Lung (tissue), 12 donors: ENCODE measurements around the gene MLF1. TPM values are rescaled to one million over a fixed set of nuclear protein-coding genes. Genes with fewer than 3 reads are reported as not detected.
"Not testable (repeated sequence)": the region's sequence is repeated elsewhere in the genome, so short reads cannot be mapped to it uniquely, and the experiment has no call there.

Experiments used
- ATAC-seq: fragments of 200-7000 bp; cut with Tn5 transposase; one replicate; pipeline ENCODE4 v1.9.1; 2020; ENCODE audit warnings: moderate number of reproducible peaks; ENCODE audit not compliant: insufficient read depth, low FRiP score
- DNase-seq, 3 donors: peaks; one replicate each; pipeline ENCODE4 v3.0.0-alpha.2; 2013 to 2017
- H3K27ac ChIP-seq, 2 donors: one replicate each; pipeline ENCODE4 v1.5.1; 2013; ENCODE audit warnings: mild to moderate bottlenecking in 2 of 2, moderate library complexity in 2 of 2, control low read depth in 1 of 2, inconsistent platforms in 1 of 2, low read depth in 1 of 2, low read length in 1 of 2
- H3K27me3 ChIP-seq, 3 donors: one replicate each; pipeline ENCODE4 v1.5.1; 2013; ENCODE audit warnings: low read length in 2 of 3; ENCODE audit not compliant: control insufficient read depth in 3 of 3, insufficient read depth in 3 of 3
- H3K36me3 ChIP-seq, 4 donors: one replicate each; pipeline ENCODE4 v1.5.1; 2013; ENCODE audit warnings: low read length in 4 of 4, mild to moderate bottlenecking in 1 of 4, moderate library complexity in 1 of 4; ENCODE audit not compliant: control insufficient read depth in 4 of 4, insufficient read depth in 4 of 4
- H3K4me1 ChIP-seq, 5 donors: one replicate each; pipeline ENCODE4 v1.5.1; 2013; ENCODE audit warnings: low read length in 5 of 5, mild to moderate bottlenecking in 2 of 5, moderate library complexity in 1 of 5; ENCODE audit not compliant: control insufficient read depth in 5 of 5, insufficient read depth in 5 of 5
- H3K4me3 ChIP-seq: one replicate; pipeline ENCODE4 v1.5.1; 2013; ENCODE audit warnings: mild to moderate bottlenecking, control low read depth, moderate library complexity
- H3K9ac ChIP-seq, 2 donors: one replicate each; pipeline ENCODE4 v1.5.1; 2013; ENCODE audit warnings: low read length in 2 of 2, control low read depth in 1 of 2; ENCODE audit not compliant: insufficient read depth in 1 of 2
- H3K9me3 ChIP-seq, 4 donors: one replicate each; pipeline ENCODE4 v1.5.1; 2013; ENCODE audit warnings: low read length in 3 of 4, mild to moderate bottlenecking in 1 of 4, moderate library complexity in 1 of 4; ENCODE audit not compliant: control insufficient read depth in 4 of 4, insufficient read depth in 3 of 4
- WGBS, 2 donors: extraction: QIAGEN DNeasy Blood & Tissue Kit; methylation state at CpG; one replicate each; pipeline ENCODE4 v1.1.7; 2013; 5-methylcytosine and 5-hydroxymethylcytosine counted together
- polyA plus RNA-seq, 2 donors: library from polyadenylated mRNA; stranded (reverse); fragments of 200-250 nt; gene quantifications; one replicate each; pipeline ENCODE4 v1.2.1, GENCODE V29; 2013
- total RNA-seq, 2 donors: library from RNA; depleted of rRNA in 1 of 2; stranded (reverse); fragments of >200 nt in 1 of 2; gene quantifications; one replicate each; pipeline ENCODE4 v1.2.1, GENCODE V29; 2014 to 2021
- TF ChIP-seq, protein P1 (sequence below): IDR thresholded peaks from 2 replicates; pipeline ENCODE4 v1.5.1; 2012; ENCODE audit warnings: mild to moderate bottlenecking; ENCODE audit errors: control extremely low read depth, extremely low read depth
- donor health status: control.
- donor health status: control.
- donor health status: Bipolar disorder and iron deficiency.
- donor health status: healthy.
- donor health status: DM: yes; HTN: yes; CAD: no.

The MLF1 gene
- total and polyA plus RNA-seq, 4 donors = 12.7 to 35.3 (median 26.0) TPM

DNA sequence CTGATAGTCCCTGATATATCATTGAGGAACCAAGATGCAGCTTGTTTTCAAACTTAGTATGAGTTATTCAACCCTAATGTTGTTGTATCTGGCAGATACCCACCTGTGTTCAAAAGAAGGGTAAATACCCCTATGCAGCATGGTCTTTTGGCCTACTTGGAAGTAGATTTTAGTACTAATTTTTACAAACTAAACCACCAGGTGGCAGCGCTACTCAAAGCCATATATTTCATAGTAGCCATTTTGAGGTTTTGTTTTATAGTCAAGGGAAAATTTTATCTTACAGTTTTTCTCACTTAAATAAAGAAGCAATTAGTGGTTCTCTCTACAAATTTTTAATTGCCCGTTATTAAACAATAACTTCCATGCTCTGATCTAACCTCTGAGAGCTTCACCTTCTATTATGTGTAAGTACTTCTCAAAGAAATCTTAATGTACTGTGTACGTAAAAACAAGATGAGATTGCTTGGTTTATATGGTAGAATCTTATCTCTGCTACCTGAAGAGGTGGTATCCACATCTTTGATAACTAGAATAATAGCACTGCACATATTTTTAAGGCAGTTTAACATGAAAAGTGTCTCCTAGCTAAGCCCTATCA lies 31.5 kb upstream of the MLF1 start:
- H3K27ac ChIP-seq = no peak overlapping the region
- H3K9ac ChIP-seq = no peak overlapping the region
- no peak overlapping the region for H3K4me3 ChIP-seq
- H3K4me1 ChIP-seq = no peaks in the 10 kb centered on the region
- no peaks in the 10 kb centered on the region for H3K27me3 ChIP-seq
- TF ChIP-seq, protein P1, sequence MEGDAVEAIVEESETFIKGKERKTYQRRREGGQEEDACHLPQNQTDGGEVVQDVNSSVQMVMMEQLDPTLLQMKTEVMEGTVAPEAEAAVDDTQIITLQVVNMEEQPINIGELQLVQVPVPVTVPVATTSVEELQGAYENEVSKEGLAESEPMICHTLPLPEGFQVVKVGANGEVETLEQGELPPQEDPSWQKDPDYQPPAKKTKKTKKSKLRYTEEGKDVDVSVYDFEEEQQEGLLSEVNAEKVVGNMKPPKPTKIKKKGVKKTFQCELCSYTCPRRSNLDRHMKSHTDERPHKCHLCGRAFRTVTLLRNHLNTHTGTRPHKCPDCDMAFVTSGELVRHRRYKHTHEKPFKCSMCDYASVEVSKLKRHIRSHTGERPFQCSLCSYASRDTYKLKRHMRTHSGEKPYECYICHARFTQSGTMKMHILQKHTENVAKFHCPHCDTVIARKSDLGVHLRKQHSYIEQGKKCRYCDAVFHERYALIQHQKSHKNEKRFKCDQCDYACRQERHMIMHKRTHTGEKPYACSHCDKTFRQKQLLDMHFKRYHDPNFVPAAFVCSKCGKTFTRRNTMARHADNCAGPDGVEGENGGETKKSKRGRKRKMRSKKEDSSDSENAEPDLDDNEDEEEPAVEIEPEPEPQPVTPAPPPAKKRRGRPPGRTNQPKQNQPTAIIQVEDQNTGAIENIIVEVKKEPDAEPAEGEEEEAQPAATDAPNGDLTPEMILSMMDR = no peak
- DNase-seq = peak; percentile 32 to 78 (median 71)
- no peaks in the 10 kb centered on the region for H3K9me3 ChIP-seq
- ATAC-seq = no peak
- 78 to 84% methylated on average over 3 of the region's 3 CpGs for WGBS, 2 donors
- peaks cover 0 to 2% (median 0%) of the 10 kb centered on the region in 4 donors for H3K36me3 ChIP-seq

DNA sequence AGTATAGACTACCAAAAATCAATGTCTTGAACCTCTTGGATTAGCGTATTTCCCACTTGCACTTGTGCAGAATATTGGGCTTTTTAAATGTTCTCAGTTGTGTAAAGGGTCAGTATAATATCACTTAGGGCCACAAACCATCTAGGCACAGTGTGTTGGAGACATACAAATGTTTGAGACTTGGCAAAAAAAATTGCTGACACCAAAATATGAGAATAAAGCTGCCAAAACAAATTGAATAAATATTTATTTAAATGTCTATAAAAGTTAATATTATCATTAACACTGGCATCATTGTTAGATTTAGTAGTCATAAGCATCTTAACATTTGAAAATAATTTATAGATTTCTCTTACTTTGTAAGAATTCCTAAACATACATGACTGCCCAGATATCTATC lies 30.9 kb upstream of the MLF1 start:
- Histone ChIP-seq H3K36me3 (peaks cover 0 to 2% (median 0%) of the 10 kb centered on the region in 4 donors), H3K4me1 (no peaks in the 10 kb centered on the region), H3K9me3 (no peaks in the 10 kb centered on the region), H3K27me3 (no peaks in the 10 kb centered on the region), H3K9ac (no peak overlapping the region), H3K27ac (no peak overlapping the region), H3K4me3 (no peak overlapping the region)
- ATAC-seq (no peak), DNase-seq (no peak)
- TF ChIP-seq, protein P1 = no peak
- 99 to 100% methylated on average over 1 of the region's 1 CpG for WGBS, 2 donors

DNA sequence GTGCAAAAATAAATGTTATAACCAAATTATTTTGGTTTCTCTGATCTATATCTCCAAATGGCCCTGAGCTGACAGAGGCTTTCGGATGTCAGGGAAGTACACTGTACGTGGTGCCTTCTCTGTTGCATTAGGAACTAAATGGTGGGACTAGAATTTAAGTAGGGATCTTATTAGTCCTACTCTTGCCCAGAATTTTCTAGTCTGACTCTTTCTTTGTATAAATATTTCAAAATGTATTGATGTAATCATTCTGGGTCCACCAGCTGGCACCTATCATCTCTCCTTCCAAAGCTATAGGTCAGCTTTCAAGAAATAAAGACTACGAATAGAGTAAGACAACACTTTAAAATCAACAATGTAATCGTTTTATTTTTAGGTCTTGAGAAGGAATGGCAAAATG lies 22.3 kb upstream of the MLF1 start:
- H3K27me3 ChIP-seq = no peaks in the 10 kb centered on the region
- H3K27ac ChIP-seq = no peak overlapping the region
- TF ChIP-seq, protein P1 = no peak
- WGBS, 2 donors = 85 to 91% methylated on average over 4 of the region's 4 CpGs
- no peak overlapping the region for H3K4me3 ChIP-seq
- ATAC-seq = no peak
- H3K4me1 ChIP-seq = peaks cover 0 to 15% (median 0%) of the 10 kb centered on the region in 5 donors
- H3K9ac ChIP-seq = no peak overlapping the region
- peaks cover 0 to 2% (median 0%) of the 10 kb centered on the region in 4 donors for H3K9me3 ChIP-seq
- peaks cover 0 to 1% (median 0%) of the 10 kb centered on the region in 4 donors for H3K36me3 ChIP-seq
- peak; percentile 30 to 82 (median 73) for DNase-seq

DNA sequence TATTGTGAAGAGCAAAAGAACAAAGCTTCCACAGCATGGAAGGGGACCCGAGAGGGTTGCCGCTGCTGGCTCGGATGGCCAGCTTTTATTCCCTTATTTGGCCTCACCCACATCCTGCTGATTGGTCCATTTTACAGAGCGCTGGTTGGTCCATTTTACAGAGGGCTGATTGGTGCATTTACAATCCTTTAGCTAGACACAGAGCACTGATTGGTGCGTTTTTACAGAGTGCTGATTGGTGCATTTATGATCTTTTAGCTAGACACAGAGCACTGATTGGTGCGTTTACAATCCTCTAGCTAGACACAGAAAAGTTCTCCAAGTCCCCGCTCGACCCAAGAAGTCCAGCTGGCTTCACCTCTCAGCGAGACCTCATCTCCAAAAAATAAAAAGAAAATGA lies 21.1 kb upstream of the MLF1 start:
- not testable (repeated sequence) for H3K27me3 ChIP-seq, H3K9ac ChIP-seq, ATAC-seq, H3K36me3 ChIP-seq, H3K9me3 ChIP-seq, H3K4me3 ChIP-seq, DNase-seq, H3K27ac ChIP-seq
- H3K4me1 ChIP-seq = peaks cover 0 to 15% (median 0%) of the 10 kb centered on the region in 5 donors
- WGBS, 2 donors = 98% methylated on average over 9 of the region's 9 CpGs
